Hepatocyte (in vitro differentiated cells): ENCODE data around the gene HIPK4.

Experiments
- CTCF ChIP-seq: fragments of 200-600 bp; sonication (generic); IDR thresholded peaks from 2 replicates; pipeline ENCODE4 v1.5.1; 2016; ENCODE audit warnings: antibody characterized with exemption, mild to moderate bottlenecking; ENCODE audit not compliant: poor library complexity
- EZH2 ChIP-seq: fragments of 200-600 bp; sonication (generic); IDR thresholded peaks from 2 replicates; pipeline ENCODE4 v1.6.1; 2016; ENCODE audit warnings: antibody characterized with exemption, mild to moderate bottlenecking, borderline replicate concordance
- EZH2phosphoT487 ChIP-seq: fragments of 200-600 bp; sonication (generic); IDR thresholded peaks from one replicate; pipeline ENCODE4 v1.6.1; 2018; ENCODE audit warnings: antibody characterized with exemption, mild to moderate bottlenecking, low read depth, moderate library complexity; ENCODE audit not compliant: unreplicated experiment, severe bottlenecking

- TF ChIP-seq EZH2 = no peak
- TF ChIP-seq CTCF = no peak
- TF ChIP-seq EZH2phosphoT487 = no peak
These were observed 28.1 kb upstream of the HIPK4 start for GRCh38 chr19:40418040-40418439.
